Cardiac muscle cell (in vitro differentiated cells and primary cell): ENCODE measurements around the gene SHISA9. TPM values are rescaled to one million over a fixed set of nuclear protein-coding genes. Genes with fewer than 3 reads are reported as not detected.
"Not testable (repeated sequence)": the region's sequence is repeated elsewhere in the genome, so short reads cannot be mapped to it uniquely, and the experiment has no call there.

Source experiments
- DNase-seq, 2 donors: peaks; one replicate each; pipeline versions ENCODE4 v3.0.0 to v3.0.0-alpha.2; 2010 to 2017; ENCODE audit warnings: low read depth in 1 of 2, low spot score in 1 of 2
- H3K27ac ChIP-seq: fragments of 200-600 bp; sonication (generic); 2 replicates; pipeline ENCODE4 v1.5.1; 2016
- H3K27me3 ChIP-seq: fragments of 200-600 bp; sonication (generic); 2 replicates; pipeline ENCODE4 v1.6.0; 2016; ENCODE audit warnings: control low read depth
- H3K36me3 ChIP-seq: fragments of 200-600 bp; sonication (generic); 2 replicates; pipeline ENCODE4 v1.5.1; 2016; ENCODE audit warnings: control low read depth
- H3K4me1 ChIP-seq: fragments of 200-600 bp; sonication (generic); 2 replicates; pipeline ENCODE4 v1.8.1; 2017; ENCODE audit warnings: low read depth, mild to moderate bottlenecking, mixed run types
- H3K4me3 ChIP-seq: fragments of 200-600 bp; sonication (generic); 2 replicates; pipeline ENCODE4 v1.5.1; 2016; ENCODE audit warnings: mild to moderate bottlenecking
- H3K9me3 ChIP-seq: fragments of 200-600 bp; sonication (generic); 2 replicates; pipeline ENCODE4 v1.5.1; 2017; ENCODE audit warnings: low read depth, mild to moderate bottlenecking, control low read depth
- CTCF ChIP-seq: IDR thresholded peaks from 2 replicates; pipeline ENCODE4 v1.5.1; 2012; ENCODE audit warnings: low read depth, mild to moderate bottlenecking, low read length
- polyA plus RNA-seq: library from polyadenylated mRNA; unstranded; fragments of >200 nt; fragmentation: Nextera tagmentation; extraction: Ambion mirVana; gene quantifications from 2 replicates; pipeline ENCODE4 v1.2.1, GENCODE V29; 2016
- total RNA-seq: library from RNA; depleted of rRNA; stranded (reverse); fragments of >200 nt; gene quantifications from 2 replicates; pipeline ENCODE4 v1.2.3, GENCODE V29; 2016

SHISA9 gene
- total RNA-seq (0.03 TPM in 1 of 2 replicates, not detected in the other), polyA plus RNA-seq (not detected in 2 replicates)

DNA sequence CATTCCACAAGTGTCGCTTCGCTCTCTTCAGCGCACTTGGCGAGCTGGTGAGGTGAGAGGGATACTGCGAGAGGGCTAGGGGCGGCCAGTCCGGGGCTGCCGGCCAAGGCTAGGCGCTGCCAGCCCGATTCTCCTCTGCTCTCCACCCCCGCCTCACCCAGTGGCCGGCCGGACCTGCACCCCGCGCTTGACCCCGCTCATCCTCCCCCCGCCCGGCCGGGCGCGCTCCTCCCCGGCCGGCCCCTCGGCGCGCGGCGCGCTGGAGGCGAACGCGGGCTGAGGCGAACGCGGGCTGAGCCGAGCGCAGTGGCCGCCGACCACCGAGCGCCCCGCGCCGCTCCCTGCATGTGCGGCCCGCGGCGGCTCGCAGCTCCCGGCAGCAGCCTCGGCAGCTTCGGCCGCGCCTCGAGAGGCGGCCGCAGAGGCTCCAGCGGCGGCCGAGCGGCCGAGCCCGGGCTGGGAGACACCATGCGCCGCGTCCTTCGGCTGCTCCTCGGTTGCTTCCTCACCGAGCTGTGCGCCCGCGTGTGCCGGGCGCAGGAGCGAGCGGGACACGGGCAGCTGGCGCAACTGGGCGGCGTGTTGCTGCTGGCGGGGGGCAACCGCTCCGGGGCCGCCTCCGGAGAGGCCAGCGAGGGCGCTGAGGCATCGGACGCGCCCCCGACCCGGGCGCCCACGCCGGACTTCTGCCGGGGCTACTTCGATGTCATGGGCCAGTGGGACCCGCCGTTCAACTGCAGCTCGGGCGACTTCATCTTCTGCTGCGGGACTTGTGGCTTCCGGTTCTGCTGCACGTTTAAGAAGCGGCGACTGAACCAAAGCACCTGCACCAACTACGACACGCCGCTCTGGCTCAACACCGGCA is at the start of gene SHISA9:
Gene SHISA9, plus strand, starts transcription at position 2 of the 865 bp plus-strand sequence.
- Histone ChIP-seq H3K27ac (no peak within 1 kb of the TSS), H3K4me3 (peak within 1 kb of the TSS; percentile 29), H3K36me3 (no peaks in the 10 kb centered on the region), H3K9me3 (no peaks in the 10 kb centered on the region), H3K27me3 (peaks cover 90% of the 10 kb centered on the region), H3K4me1 (peaks cover 6% of the 10 kb centered on the region)
- DNase-seq: peak in 1 of 2 donors; percentile 45
- TF ChIP-seq CTCF: no peak

- Histone ChIP-seq H3K4me3 (no peak overlapping the region), H3K27ac (no peak overlapping the region), H3K36me3 (no peaks in the 10 kb centered on the region), H3K9me3 (no peaks in the 10 kb centered on the region), H3K4me1 (no peaks in the 10 kb centered on the region), H3K27me3 (no peaks in the 10 kb centered on the region)
- no peak for DNase-seq
- TF ChIP-seq CTCF: no peak
These were observed 47.4 kb upstream of the SHISA9 start for GRCh38 chr16:12853972-12854371.

DNA sequence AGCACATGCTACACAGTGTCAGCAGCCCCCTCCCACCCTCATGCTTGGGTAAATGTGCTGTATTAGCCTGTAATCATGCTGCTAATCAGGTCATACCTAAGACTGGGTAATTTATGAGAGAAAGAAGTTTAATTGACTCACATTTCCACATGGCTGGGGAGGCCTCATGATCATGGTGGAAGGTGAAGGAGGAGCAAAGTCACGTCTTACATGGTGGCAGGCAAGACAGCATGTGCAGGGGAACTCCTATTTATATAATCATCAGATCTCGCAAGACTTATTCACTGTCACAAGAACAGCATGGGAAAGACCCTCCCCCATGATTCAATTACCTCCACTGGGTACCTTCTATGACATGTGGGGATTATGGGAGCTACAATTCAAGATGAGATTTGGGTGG is 44.0 kb upstream of the SHISA9 start:
- not testable (repeated sequence) for H3K27ac ChIP-seq, H3K27me3 ChIP-seq, DNase-seq, H3K36me3 ChIP-seq, H3K9me3 ChIP-seq, H3K4me1 ChIP-seq, H3K4me3 ChIP-seq

DNA sequence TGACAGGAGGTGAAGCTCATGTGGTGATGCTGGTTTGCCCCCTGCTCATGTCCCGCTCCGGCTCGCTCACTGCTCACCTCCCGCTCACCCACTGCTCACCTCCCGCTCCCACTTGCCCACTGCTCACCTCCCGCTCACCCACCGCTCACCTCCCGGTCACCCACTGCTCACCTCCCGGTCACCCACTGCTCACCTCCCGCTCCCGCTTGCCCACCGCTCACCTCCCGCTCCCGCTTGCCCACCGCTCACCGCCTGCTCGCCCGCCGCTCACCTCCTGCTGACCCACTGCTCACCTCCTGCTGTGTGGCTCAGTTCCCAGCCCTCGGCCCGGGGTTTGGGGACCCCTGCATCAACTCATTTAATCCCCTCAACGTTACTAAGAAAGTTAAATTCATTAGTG is 39.1 kb upstream of the SHISA9 start:
- TF ChIP-seq CTCF: no peak
- Histone ChIP-seq H3K4me3 (no peak overlapping the region), H3K36me3 (no peaks in the 10 kb centered on the region), H3K27ac (no peak overlapping the region), H3K9me3 (no peaks in the 10 kb centered on the region), H3K4me1 (no peaks in the 10 kb centered on the region), H3K27me3 (no peaks in the 10 kb centered on the region)
- no peak for DNase-seq

DNA sequence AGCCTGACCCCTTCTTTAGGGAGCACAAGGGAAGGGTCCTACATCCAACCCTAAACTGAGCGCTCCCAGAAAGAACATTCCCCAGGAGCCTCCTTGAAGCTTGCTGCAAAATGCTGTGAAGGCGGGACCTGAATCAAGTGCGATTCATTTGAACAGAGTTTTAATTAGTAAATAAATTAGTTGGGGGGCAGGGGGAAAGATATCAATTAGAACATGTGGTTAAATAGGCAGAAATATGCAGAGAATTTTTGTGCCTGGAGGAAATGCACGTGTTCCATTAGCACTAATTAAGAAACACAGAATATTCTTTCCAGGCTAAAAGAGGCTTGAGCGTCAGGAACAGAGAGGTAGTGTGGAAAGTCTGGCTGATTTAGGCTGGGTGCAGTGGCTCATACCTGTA is 38.5 kb upstream of the SHISA9 start:
- H3K9me3 ChIP-seq: no peaks in the 10 kb centered on the region
- TF ChIP-seq CTCF: no peak
- no peaks in the 10 kb centered on the region for H3K36me3 ChIP-seq
- H3K27ac ChIP-seq: no peak overlapping the region
- DNase-seq: no peak
- no peak overlapping the region for H3K4me3 ChIP-seq
- H3K27me3 ChIP-seq: no peaks in the 10 kb centered on the region
- no peaks in the 10 kb centered on the region for H3K4me1 ChIP-seq

DNA sequence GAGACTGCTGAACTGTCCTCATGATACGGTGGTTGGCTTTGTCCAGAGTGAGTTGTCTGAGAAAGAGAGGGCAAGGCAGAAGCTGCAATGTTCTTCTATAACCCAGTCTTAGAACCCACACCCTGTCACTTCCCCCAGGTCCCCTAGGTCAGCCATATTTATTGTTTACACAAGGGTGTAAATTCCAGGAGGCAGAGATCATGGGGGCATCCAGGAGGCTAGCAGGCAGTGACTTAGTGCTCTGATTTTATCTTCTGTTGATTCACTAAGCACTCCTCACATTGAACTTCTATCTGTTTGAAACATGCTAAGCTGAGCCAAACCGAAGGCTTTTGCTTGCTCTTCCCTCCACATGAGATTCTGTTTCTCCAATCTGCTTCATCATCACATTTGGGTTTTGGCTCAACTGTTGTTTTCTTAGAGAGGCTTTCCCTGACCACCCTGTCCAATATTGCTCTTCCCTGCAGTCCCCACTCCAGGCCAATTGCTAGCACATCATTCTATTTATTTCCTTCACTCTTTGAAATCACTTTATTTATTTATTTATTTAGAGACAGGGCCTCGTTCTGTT is 34.3 kb upstream of the SHISA9 start:
- TF ChIP-seq CTCF: no peak
- no peaks in the 10 kb centered on the region for H3K9me3 ChIP-seq
- no peak overlapping the region for H3K27ac ChIP-seq
- no peaks in the 10 kb centered on the region for H3K4me1 ChIP-seq
- DNase-seq: no peak
- H3K36me3 ChIP-seq: no peaks in the 10 kb centered on the region
- H3K27me3 ChIP-seq: no peaks in the 10 kb centered on the region
- H3K4me3 ChIP-seq: no peak overlapping the region
